ENCODE data around the gene ADGRF4.

DNA sequence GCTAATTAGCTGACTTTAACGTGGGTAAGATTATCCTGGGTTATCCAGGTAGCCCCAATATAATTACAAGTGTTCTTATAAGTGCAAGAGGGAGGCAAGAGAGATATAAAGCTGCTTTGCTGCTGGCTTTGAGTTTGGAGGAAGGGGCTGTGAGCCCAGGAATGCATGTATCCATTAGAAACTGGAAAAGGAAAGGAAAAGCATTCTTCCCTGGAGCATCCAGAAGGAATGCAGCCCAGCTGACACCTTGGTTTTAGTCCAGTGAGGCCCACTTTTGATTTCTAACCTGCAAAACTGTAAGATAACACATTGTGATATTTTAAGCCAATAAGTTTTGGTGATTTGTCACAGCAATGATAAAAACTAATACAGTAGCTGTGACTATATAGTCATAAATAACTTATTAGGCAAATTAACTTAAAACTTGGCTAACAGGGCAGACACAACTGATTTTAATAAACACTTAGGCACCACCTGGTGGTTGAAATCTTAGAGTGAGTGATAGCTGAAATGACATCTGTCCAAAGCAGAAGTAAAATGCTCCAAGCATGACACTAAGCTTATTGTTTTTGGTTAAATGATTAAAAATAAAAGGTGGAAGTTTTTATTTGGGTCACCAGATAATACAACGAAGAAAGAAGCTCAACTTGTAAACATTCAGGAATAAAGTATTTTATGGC is 35.6 kb downstream of the ADGRF4 start:
- TF ChIP-seq POLR2AphosphoS5 (IDR thresholded peaks at IDR 0.05; ENCODE audit: low read depth, low read length) (no peak), FOXP2 (optimal IDR thresholded peaks at IDR 0.05; ENCODE audit: borderline replicate concordance, extremely low read depth, extremely low read length, insufficient read depth) (no peak), SIN3A (IDR thresholded peaks at IDR 0.05; ENCODE audit: borderline replicate concordance, insufficient read depth, low read length) (no peak)
